GM12892 (cell line): ENCODE measurements around the gene INPP4A.

Source experiments
- POLR2A ChIP-seq: IDR thresholded peaks from 2 replicates; pipeline ENCODE4 v1.6.1; 2011; ENCODE audit warnings: low read depth, low read length, control low read depth
- POLR2AphosphoS5 ChIP-seq: IDR thresholded peaks from 2 replicates; pipeline ENCODE4 v1.6.1; 2011; ENCODE audit warnings: low read depth, low read length, control low read depth
- TAF1 ChIP-seq: IDR thresholded peaks from 2 replicates; pipeline ENCODE4 v1.6.1; 2011; ENCODE audit warnings: low read depth, mild to moderate bottlenecking, control low read depth, low read length, borderline replicate concordance

DNA sequence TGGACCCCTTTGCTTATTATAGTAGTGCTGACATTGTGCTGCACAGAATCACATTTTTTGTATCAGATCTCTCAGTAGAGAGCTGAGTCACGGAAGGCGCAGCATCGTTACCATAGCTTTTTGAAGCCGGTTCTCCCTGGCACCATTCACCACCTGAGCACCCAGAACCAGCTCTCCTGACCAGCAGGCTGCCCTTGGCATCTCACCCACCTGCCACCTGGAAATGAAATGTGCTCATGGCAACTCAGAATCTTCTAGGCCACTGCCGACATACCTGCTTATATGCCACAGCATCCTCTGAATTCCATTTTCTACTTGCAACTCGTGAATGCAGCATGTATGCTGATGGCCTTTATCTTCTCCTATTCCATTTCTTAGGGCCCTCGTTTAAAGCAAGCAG is 100.9 kb downstream of the INPP4A start:
- TF ChIP-seq POLR2AphosphoS5 (no peak), POLR2A (no peak), TAF1 (no peak)
